HFF-Myc (cell line): Measurements from ENCODE around the gene BARX1.

Experiments
- DNase-seq: peaks from one replicate; pipeline ENCODE4 v3.0.0-alpha.2; 2011; ENCODE audit warnings: low read depth; ENCODE audit errors: extremely low read depth
- H3K4me3 ChIP-seq: replicated peaks from 2 replicates; pipeline ENCODE4 v1.5.1; 2011; ENCODE audit warnings: low read depth, mild to moderate bottlenecking, control low read depth, low read length
- TF ChIP-seq, protein P1 (sequence below): IDR thresholded peaks from 2 replicates; pipeline ENCODE4 v1.5.1; 2012; ENCODE audit warnings: mild to moderate bottlenecking, low read depth, low read length, control low read depth; ENCODE audit errors: missing control alignments

The BARX1 gene

DNA sequence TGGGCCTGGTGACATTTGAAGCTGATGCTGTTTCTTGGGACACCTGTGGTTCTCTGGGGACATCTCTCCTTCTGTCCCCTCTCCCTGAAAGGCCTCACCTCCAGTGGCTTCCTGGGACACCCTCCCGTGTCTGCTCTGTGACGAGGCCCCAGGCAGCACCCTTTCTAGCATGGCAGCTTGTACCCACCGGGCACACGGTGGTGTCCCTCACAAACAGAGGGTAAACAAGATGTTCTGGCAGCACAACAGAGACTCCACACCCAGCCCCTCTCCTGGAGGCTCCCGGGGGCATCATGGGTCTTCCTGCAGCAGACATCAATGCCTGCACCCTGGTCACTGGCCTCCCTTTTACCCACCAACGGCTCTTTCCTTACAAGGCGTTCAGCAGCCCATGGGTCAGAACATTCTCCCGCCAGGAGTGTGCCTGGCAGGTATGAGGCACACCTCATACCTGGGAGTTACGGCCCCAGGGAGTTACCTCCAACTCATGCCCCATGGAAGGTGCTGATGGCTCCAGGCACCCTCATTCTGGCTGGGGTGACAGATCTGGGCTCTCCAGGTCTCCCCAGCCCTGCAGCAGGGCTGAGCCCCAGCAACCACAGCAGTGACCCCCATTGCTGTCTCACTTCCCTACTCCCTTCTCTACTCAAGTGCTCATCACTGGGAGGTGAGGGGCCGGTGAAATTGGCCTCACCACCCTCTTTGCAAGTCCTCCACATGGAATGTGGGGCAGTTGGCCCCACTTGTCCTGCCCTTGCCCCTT, 51.1 kb downstream of the BARX1 start:
- TF ChIP-seq, protein P1, sequence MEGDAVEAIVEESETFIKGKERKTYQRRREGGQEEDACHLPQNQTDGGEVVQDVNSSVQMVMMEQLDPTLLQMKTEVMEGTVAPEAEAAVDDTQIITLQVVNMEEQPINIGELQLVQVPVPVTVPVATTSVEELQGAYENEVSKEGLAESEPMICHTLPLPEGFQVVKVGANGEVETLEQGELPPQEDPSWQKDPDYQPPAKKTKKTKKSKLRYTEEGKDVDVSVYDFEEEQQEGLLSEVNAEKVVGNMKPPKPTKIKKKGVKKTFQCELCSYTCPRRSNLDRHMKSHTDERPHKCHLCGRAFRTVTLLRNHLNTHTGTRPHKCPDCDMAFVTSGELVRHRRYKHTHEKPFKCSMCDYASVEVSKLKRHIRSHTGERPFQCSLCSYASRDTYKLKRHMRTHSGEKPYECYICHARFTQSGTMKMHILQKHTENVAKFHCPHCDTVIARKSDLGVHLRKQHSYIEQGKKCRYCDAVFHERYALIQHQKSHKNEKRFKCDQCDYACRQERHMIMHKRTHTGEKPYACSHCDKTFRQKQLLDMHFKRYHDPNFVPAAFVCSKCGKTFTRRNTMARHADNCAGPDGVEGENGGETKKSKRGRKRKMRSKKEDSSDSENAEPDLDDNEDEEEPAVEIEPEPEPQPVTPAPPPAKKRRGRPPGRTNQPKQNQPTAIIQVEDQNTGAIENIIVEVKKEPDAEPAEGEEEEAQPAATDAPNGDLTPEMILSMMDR, result no peak
- DNase-seq, result no peak

DNA sequence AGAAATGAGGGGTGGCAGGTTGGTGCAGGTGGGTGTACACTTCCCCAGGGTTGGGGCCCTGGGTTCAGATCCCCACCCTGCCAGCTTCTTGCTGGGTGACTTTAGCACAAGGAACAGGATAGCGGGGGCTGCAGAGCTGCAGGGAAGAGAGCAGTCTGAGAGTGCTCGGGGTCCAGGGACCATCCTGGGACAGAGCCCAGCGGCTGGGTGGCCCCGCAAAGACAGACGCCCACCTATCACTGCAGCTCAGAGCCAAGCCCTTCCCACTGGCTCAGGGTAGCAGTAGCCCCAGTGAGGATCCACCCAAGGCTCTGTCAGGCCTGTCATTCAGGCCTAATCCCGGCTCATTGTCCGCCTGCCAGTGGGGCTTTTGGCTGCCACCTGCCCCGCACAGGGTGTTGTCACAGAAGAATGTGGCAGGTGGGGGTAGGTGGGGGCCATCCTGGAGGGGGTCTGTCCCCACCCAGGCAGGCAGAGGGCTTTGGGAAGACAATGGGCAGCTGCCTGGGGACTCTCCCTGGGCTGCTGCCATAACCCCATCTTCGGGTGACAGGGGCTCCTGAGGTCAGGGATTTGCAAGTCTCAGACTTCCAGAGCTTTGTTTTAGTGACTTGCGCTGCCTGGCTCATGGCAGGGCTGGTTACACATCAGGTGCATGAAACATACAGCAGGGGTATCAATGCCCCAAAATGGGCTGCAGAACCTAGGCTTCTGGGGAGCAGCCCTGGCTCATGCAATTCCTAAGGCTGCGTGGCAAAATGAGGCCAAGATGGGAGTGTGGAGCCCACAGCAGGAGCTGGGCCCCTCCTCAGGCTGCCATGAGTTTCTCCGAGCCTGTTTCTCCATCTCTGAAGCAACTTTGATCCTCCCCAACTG, 52.1 kb downstream of the BARX1 start:
- TF ChIP-seq, protein P1, result no peak
- DNase-seq, result no peak

More for the DNA sequence above, 51.1 kb downstream of the BARX1 start:
- H3K4me3 ChIP-seq, result no peak overlapping the region

DNA sequence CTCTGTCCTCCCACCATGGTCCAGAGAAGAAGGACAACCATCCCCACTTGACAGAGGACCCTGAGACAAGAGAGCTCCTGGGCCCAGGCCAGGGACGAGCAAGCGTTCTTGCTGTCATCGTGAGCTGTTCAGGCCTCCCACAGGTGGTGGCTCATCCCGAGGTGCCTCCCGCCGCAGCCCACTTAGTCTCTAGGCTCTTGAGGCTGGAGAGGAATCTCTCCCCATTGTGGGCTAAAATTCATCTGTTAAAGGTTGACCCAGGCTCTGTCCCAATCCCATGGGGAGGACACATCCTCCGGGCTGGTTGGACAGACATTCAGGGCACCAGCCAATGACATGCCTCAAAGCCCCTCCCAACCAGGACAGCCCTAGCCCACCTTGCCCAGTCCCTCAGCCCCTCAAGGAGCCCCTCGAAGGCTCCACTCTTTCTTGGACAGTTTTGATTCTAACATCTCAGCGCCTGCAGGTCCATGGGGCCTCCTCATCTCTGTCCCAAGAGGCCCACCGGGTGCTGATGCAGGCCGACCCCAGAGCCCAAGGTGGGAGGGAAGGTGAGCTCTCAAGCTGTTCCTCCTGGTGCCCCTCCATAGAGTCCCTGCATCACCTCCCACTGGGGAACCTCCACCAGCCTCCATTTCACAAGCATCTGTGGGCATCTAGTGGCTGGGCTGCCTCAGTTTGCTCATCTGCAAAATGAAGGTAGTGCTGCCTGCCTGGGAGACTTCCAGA, 52.9 kb downstream of the BARX1 start:
- H3K4me3 ChIP-seq, result no peak overlapping the region
- TF ChIP-seq, protein P1, result no peak
- no peak for DNase-seq

More for the DNA sequence above, 52.1 kb downstream of the BARX1 start:
- H3K4me3 ChIP-seq, result no peak overlapping the region
